SK-N-SH (cell line): ENCODE data around the gene RANGAP1. TPM values are rescaled to one million over a fixed set of nuclear protein-coding genes. Genes with fewer than 3 reads are reported as not detected.

Source experiments
- CTCF ChIA-PET: fragments of 300-600, 350-600 bp; formaldehyde crosslinking; extraction: SDS; loops from one replicate; lab custom pipeline; 2021; lab: Yijun Ruan, JAX
- POLR2A ChIA-PET: fragments of 350-600 bp; sonication (Branson Sonifier 250); formaldehyde crosslinking; extraction: SDS; loops from one replicate; lab custom pipeline; 2020; ENCODE audit warnings: antibody characterized with exemption, inconsistent platforms; lab: Yijun Ruan, JAX
- DNase-seq: peaks from one replicate; pipeline ENCODE4 v3.0.0; 2012
- H2AFZ ChIP-seq: fragments of 200-600 bp; sonication (generic); 2 replicates; pipeline ENCODE4 v1.8.1; 2016; ENCODE audit warnings: antibody characterized with exemption, mild to moderate bottlenecking, low read depth
- H3F3A ChIP-seq: fragments of 200-600 bp; sonication (generic); replicated peaks from 2 replicates; pipeline ENCODE3; 2016; ENCODE audit warnings: antibody characterized with exemption, mild to moderate bottlenecking; ENCODE audit not compliant: insufficient read depth
- H3K27ac ChIP-seq, 2 experiments: fragments of 200-500 bp in 1 of 2; fragments of 200-600 bp in 1 of 2; sonication (Bioruptor generic) in 1 of 2; sonication (generic), shearing (Covaris generic) in 1 of 2; 2 replicates each; pipeline versions ENCODE4 v1.5.1 to v1.6.1; 2014 to 2016; ENCODE audit warnings: low read depth in 2 of 2, inconsistent platforms in 1 of 2, low read length in 1 of 2, mild to moderate bottlenecking in 1 of 2, mixed read lengths in 1 of 2
- H3K27me3 ChIP-seq: fragments of 200-600 bp; sonication (generic), shearing (Covaris generic); 2 replicates; pipeline ENCODE4 v1.6.1; 2016; ENCODE audit warnings: mixed run types; ENCODE audit not compliant: insufficient read depth
- H3K36me3 ChIP-seq, 2 experiments: fragments of 200-500 bp in 1 of 2; fragments of 200-600 bp in 1 of 2; sonication (Bioruptor generic) in 1 of 2; sonication (generic) in 1 of 2; replicated peaks in 1 of 2; 2 replicates each; pipeline versions ENCODE3 to v1.5.1; 2014 to 2016; ENCODE audit warnings: low read length in 1 of 2, mild to moderate bottlenecking in 1 of 2; ENCODE audit not compliant: insufficient read depth in 2 of 2, control insufficient read depth in 1 of 2
- H3K4me1 ChIP-seq, 2 experiments: fragments of 200-500 bp in 1 of 2; fragments of 200-600 bp in 1 of 2; sonication (Bioruptor generic) in 1 of 2; sonication (generic), shearing (Covaris generic) in 1 of 2; 2 replicates each; pipeline versions ENCODE4 v1.5.1 to v1.6.1; 2014 to 2016; ENCODE audit warnings: low read depth in 1 of 2, low read length in 1 of 2, mixed run types in 1 of 2; ENCODE audit not compliant: insufficient read depth in 2 of 2, control insufficient read depth in 1 of 2
- H3K4me2 ChIP-seq: fragments of 200-600 bp; sonication (generic), shearing (Covaris generic); 2 replicates; pipeline ENCODE4 v1.6.1; 2017; ENCODE audit warnings: mixed run types
- H3K4me3 ChIP-seq, 2 experiments: fragments of 200-500 bp in 1 of 2; fragments of 200-600 bp in 1 of 2; sonication (Bioruptor generic) in 1 of 2; sonication (generic), shearing (Covaris generic) in 1 of 2; 2 replicates each; pipeline versions ENCODE4 v1.5.1 to v1.8.1; 2014 to 2016; ENCODE audit warnings: low read depth in 2 of 2, inconsistent platforms in 1 of 2, low read length in 1 of 2, mild to moderate bottlenecking in 1 of 2, mixed read lengths in 1 of 2, moderate library complexity in 1 of 2
- H3K79me2 ChIP-seq: fragments of 200-600 bp; sonication (generic); 2 replicates; pipeline ENCODE4 v1.8.1; 2017; ENCODE audit warnings: mild to moderate bottlenecking; ENCODE audit not compliant: insufficient read depth
- H3K9ac ChIP-seq: fragments of 200-600 bp; sonication (generic); 2 replicates; pipeline ENCODE4 v1.6.1; 2017; ENCODE audit warnings: mixed run types
- H3K9me2 ChIP-seq: fragments of 200-600 bp; sonication (generic); 2 replicates; pipeline ENCODE4 v1.6.1; 2017; ENCODE audit warnings: mixed run types
- H3K9me3 ChIP-seq: fragments of 200-600 bp; sonication (generic); 2 replicates; pipeline ENCODE4 v1.6.1; 2017; ENCODE audit warnings: mixed run types, mild to moderate bottlenecking, moderate library complexity
- H4K20me1 ChIP-seq: fragments of 200-600 bp; sonication (generic); 2 replicates; pipeline ENCODE4 v1.6.1; 2017; ENCODE audit warnings: mild to moderate bottlenecking, mixed run types; ENCODE audit not compliant: insufficient read depth
- ELF1 ChIP-seq: IDR thresholded peaks from 2 replicates; pipeline ENCODE4 v1.4.0; 2012
- EP300 ChIP-seq, 2 experiments: IDR thresholded peaks; 2 replicates each; pipeline versions ENCODE4 v1.4.0 to v1.6.1; 2012; ENCODE audit warnings: borderline replicate concordance in 1 of 2, low read depth in 1 of 2, low read length in 1 of 2
- FOSL2 ChIP-seq: IDR thresholded peaks from 2 replicates; pipeline ENCODE4 v1.4.0; 2012; ENCODE audit warnings: low read depth, mild to moderate bottlenecking, moderate library complexity, borderline replicate concordance
- FOXJ3 ChIP-seq: sonication (generic); formaldehyde crosslinking; IDR thresholded peaks from 2 replicates; pipeline ENCODE4 v1.5.1; 2020; ENCODE audit warnings: mild to moderate bottlenecking, missing genetic modification reagents
- GABPA ChIP-seq: IDR thresholded peaks from 2 replicates; pipeline ENCODE4 v1.4.0; 2012; ENCODE audit warnings: low read depth, mild to moderate bottlenecking
- GATA2 ChIP-seq: sonication (generic); formaldehyde crosslinking; IDR thresholded peaks from 2 replicates; pipeline ENCODE4 v1.5.0; 2020; ENCODE audit warnings: mild to moderate bottlenecking, missing genetic modification reagents
- JUND ChIP-seq: IDR thresholded peaks from 2 replicates; pipeline ENCODE4 v1.4.0; 2012
- MAX ChIP-seq: IDR thresholded peaks from 2 replicates; pipeline ENCODE4 v1.4.0; 2012; ENCODE audit warnings: low read depth
- NFIC ChIP-seq: IDR thresholded peaks from 2 replicates; pipeline ENCODE4 v1.4.0; 2012; ENCODE audit warnings: borderline replicate concordance
- PBX3 ChIP-seq: IDR thresholded peaks from 2 replicates; pipeline ENCODE4; 2012
- POLR2AphosphoS5 ChIP-seq: IDR thresholded peaks from 2 replicates; pipeline ENCODE4 v1.6.1; 2012; ENCODE audit warnings: low read depth, low read length
- RCOR1 ChIP-seq: fragments of 150-350 bp; IDR thresholded peaks from 2 replicates; pipeline ENCODE4 v1.6.1; 2017; ENCODE audit warnings: antibody characterized with exemption, low read length
- RXRA ChIP-seq: IDR thresholded peaks from 2 replicates; pipeline ENCODE4 v1.4.0; 2012; ENCODE audit warnings: low read depth, mild to moderate bottlenecking, borderline replicate concordance
- SMC3 ChIP-seq: IDR thresholded peaks from 2 replicates; pipeline ENCODE4 v1.6.1; 2012; ENCODE audit warnings: low read depth, low read length, improper control_type of control experiment
- TAF1 ChIP-seq: IDR thresholded peaks from 2 replicates; pipeline ENCODE4 v1.6.1; 2012; ENCODE audit warnings: low read depth, mild to moderate bottlenecking, low read length, moderate library complexity, borderline replicate concordance
- USF2 ChIP-seq: fragments of 150-350 bp; IDR thresholded peaks from 2 replicates; pipeline ENCODE4 v1.6.1; 2017; ENCODE audit warnings: antibody characterized with exemption, low read length, low read depth, borderline replicate concordance
- YY1 ChIP-seq: IDR thresholded peaks from 2 replicates; pipeline ENCODE4 v1.4.0; 2012; ENCODE audit warnings: low read depth, mild to moderate bottlenecking
- WGBS: methylation state at CpG from one replicate; pipeline ENCODE4 v1.1.6; 2017; ENCODE audit warnings: low lambda C conversion rate; 5-methylcytosine and 5-hydroxymethylcytosine counted together
- polyA plus RNA-seq, 3 experiments: library from polyadenylated mRNA; depleted of rRNA; stranded (reverse); fragments of >200 nt; gene quantifications; 2 replicates each; pipeline ENCODE4 v1.2.3, GENCODE V29; 2012

Gene RANGAP1
- polyA plus RNA-seq, 1 of the 3 experiments (the other 2 are of a cell fraction) = 67.1 TPM

- Histone ChIP-seq H3K9me3 (no peaks in the 10 kb centered on the region), H3K4me1 (no peaks in the 10 kb centered on the region), H3K27me3 (no peaks in the 10 kb centered on the region), H3K4me3 (no peak overlapping the region), H3F3A (no peaks in the 10 kb centered on the region), H3K9ac (no peak overlapping the region), H2AFZ (no peak overlapping the region), H3K36me3 (peaks cover 0 to 36% of the 10 kb centered on the region in 2 experiments), H3K79me2 (no peaks in the 10 kb centered on the region), H3K9me2 (no peaks in the 10 kb centered on the region), H3K4me2 (no peak overlapping the region), H3K27ac (no peak overlapping the region), H4K20me1 (no peaks in the 10 kb centered on the region)
- WGBS = 92% methylated on average over 12 of the region's 12 CpGs
- TF ChIP-seq POLR2AphosphoS5 (no peak), MAX (no peak)
- ChIA-PET POLR2A (no interaction called here), CTCF (no interaction called here)
- no peak for DNase-seq
Observed at GRCh38 chr22:41250127-41250526, 35.9 kb downstream of the RANGAP1 start.

- WGBS = 93% methylated on average over 3 of the region's 14 CpGs
- H2AFZ ChIP-seq = no peak overlapping the region
- TF ChIP-seq PBX3 (no peak), NFIC (no peak), FOSL2 (no peak), RXRA (no peak), JUND (no peak), TAF1 (no peak), YY1 (no peak), POLR2AphosphoS5 (no peak), EP300 (IDR thresholded peaks at IDR 0.05; ENCODE audit: borderline replicate concordance in 1 of 2, low read depth in 1 of 2, low read length in 1 of 2) (no peak), USF2 (no peak), SMC3 (no peak), ELF1 (no peak), FOXJ3 (CRISPR knock-in tag) (no peak), GABPA (no peak), RCOR1 (no peak), GATA2 (CRISPR knock-in tag) (no peak)
- no peaks in the 10 kb centered on the region for H3K4me1 ChIP-seq
- no peaks in the 10 kb centered on the region for H3K27me3 ChIP-seq
- H3K4me2 ChIP-seq = no peak overlapping the region
- H3K27ac ChIP-seq = no peak overlapping the region
- no peak for DNase-seq
- H3K9me3 ChIP-seq = no peaks in the 10 kb centered on the region
- H3K9ac ChIP-seq = no peak overlapping the region
- H3K9me2 ChIP-seq = no peaks in the 10 kb centered on the region
- POLR2A ChIA-PET = no interaction called here
- H3K4me3 ChIP-seq = no peak overlapping the region
- H3K79me2 ChIP-seq = no peaks in the 10 kb centered on the region
- no peaks in the 10 kb centered on the region for H3F3A ChIP-seq
- CTCF ChIA-PET = no interaction called here
- H4K20me1 ChIP-seq = no peaks in the 10 kb centered on the region
- H3K36me3 ChIP-seq = peaks cover 0 to 34% of the 10 kb centered on the region in 2 experiments
Observed at GRCh38 chr22:41249442-41249841, 36.5 kb downstream of the RANGAP1 start.
